Astrocyte of the hippocampus (primary cell): ENCODE data around the gene TIMM50.
"Not testable (repeated sequence)": the region's sequence is repeated elsewhere in the genome, so short reads cannot be mapped to it uniquely, and the experiment has no call there.

Experiments
- DNase-seq: peaks from one replicate; pipeline ENCODE4 v3.0.0; 2011; ENCODE audit warnings: low read depth, low spot score

The TIMM50 gene

DNA sequence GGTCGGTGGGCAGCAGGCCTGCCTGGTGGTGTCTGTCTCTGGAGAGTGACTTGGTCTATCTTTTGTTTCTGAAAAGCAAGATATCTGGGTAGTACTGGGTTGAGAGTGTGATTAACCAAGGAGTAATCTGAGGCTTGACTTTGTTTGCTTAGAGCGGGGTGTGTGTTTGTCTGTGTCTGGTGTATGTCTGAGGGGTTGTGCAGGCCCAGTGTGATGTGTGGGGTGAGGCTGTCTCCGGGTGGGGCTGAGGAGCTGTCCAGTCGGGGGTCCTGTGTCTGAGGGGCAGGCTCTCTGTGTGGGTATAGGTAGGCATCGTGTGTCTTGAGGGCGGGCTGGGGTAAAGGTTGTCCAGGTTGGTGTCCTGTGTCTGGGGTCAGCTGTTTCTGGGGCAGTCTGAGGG, 11.1 kb upstream of the TIMM50 start:
- no peak for DNase-seq

GRCh38 chr19:39470724-39471339, 9.8 kb upstream of the TIMM50 start:
- no peak for DNase-seq

GRCh38 chr19:39471756-39472536, 8.7 kb upstream of the TIMM50 start:
- no peak for DNase-seq

- DNase-seq = no peak
These were observed 7.7 kb upstream of the TIMM50 start for GRCh38 chr19:39472746-39473442.

GRCh38 chr19:39473443-39473960, 7.1 kb upstream of the TIMM50 start:
- no peak for DNase-seq

DNA sequence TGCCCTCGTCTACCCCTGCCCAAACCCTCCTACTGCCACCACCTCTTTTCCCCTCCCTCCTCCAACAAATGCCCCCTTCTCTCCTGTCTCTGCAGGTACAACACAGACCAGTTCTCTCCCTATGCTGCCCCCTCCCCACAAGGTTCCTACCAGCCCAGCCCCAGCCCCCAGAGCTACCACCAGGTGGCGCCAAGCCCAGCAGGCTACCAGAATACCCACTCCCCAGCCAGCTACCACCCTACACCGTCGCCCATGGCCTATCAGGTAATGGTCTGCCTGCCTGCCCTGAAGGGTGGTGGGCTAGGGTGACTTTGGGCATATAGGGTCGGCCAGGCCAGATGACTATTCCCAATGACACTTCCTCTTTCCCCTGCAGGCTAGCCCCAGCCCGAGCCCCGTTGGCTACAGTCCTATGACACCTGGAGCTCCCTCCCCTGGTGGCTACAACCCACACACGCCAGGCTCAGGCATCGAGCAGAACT, 6.5 kb upstream of the TIMM50 start:
- DNase-seq = peak; percentile 71

DNA sequence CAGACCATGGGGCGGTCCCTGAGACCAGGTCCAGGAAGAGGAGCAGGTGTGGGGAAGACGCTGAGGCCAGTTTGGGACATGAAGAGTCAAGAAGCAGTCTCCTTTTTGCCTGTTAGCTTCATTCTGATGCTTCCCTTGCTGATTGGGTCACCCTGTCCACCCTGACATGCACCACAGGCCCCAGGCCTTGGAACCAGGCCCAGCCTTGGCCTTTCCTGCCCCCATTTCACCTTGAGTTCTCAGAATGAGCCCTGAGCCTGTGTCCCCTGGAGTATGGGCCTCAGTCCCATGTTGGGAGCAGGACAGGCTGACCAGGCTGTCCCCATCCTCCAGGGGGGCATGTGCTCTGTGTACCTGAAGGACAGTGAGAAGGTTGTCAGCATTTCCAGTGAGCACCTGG, 4.9 kb upstream of the TIMM50 start:
- DNase-seq = no peak

DNA sequence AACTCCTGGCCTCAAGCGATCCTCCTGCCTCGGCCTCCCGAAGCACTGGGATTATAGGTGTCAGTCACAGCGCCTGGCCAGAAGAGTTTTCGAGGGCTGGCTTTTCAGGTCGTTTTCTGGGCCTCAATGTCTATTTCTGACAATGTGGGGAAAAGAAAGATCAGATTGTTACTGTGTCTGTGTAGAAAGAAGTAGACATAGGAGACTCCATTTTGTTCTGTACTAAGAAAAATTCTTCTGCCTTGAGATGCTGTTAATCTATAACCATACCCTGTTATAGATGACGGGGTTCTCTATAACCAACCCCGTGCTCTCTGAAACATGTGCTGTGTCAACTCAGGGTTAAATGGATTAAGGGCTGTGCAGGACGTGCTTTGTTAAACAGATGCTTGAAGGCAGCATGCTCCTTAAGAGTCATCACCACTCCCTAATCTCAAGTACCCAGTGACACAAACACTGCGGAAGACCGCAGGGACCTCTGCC, 1.3 kb upstream of the TIMM50 start:
- DNase-seq = not testable (repeated sequence)

- DNase-seq = no peak
These were observed 722 bp upstream of the TIMM50 start for GRCh38 chr19:39479916-39480315.

GRCh38 chr19:39481229-39481545, 549 bp downstream of the TIMM50 start:
- no peak for DNase-seq

DNA sequence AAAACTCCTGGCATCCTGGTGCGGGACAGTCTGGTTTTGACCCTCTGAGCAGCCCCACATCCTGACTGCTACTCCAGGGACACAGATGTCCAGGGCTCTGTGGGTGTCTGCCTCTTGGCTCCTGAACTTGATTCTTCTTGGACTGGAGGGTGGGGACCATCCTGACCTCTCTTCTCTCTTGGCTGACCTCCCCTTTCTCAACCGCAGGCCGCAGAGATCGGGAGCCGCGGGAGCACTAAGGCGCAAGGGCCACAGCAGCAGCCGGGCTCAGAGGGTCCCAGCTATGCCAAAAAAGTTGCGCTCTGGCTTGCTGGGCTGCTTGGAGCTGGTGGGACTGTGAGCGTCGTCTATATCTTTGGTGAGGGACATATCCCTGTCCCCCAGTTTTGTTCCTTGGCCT, 1.0 kb downstream of the TIMM50 start:
- no peak for DNase-seq

DNA sequence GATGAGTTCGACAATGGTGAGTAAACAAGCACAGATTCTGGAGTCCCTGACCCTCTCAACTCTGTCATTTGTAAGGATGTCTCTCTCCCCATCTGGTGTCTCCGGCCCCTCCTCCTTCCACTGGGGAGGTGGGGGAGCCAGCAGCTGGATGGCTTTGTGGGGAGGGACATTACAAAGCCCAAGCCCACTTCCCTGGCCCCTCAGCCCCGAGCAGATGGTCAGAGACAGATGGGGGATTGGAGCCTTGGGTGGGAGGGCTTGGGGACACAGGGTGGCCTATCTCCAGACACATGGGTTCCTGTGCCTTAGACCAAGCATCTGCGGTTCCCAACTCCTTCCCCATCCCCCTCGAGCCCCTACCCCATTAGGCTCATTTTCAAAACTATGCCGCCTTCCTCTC, 2.5 kb downstream of the TIMM50 start:
- no peak for DNase-seq

- DNase-seq = no peak
These were observed 9.1 kb downstream of the TIMM50 start for GRCh38 chr19:39489756-39490155.

DNA sequence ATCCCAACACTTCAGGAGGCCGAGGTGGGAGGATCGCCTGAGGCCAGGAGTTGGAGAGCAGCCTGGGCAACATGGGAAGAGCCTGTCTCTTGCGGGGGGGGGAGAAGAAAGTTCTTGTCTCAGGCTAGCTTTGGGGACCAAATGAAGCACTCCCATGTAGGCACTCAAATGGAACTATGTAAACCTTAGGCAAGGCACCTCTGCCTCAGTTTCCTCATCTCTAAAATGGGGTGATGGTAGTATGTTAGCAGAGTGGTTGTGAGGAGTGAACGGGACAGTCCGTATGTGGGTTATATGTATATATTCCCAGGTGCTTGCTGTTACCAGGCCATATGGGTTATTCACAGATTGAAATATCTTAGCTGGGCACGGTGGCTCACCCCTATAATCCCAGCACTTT, 11.6 kb downstream of the TIMM50 start:
- DNase-seq = no peak

- no peak for DNase-seq
These were observed 12.2 kb downstream of the TIMM50 start for GRCh38 chr19:39492788-39493187.

DNA sequence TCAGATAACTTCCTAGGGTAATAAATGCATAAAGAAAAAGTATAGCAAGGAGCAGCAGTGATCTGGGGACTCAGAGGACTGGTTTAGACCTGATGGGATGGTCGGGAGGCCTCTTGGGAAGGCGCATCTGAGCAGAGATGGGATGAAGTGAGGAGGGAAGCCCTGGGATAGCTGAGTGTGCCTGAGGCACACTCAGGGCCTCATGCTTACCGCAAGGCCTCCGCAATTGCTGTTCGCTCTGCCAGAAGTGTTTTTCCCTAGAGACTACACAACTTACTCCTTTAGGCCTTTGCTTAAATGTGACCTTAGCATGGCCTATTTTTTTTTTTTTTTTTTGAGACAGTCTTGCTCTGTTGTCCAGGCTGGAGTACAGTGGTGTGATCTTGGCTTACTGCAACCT, 14.0 kb downstream of the TIMM50 start:
- no peak for DNase-seq

DNA sequence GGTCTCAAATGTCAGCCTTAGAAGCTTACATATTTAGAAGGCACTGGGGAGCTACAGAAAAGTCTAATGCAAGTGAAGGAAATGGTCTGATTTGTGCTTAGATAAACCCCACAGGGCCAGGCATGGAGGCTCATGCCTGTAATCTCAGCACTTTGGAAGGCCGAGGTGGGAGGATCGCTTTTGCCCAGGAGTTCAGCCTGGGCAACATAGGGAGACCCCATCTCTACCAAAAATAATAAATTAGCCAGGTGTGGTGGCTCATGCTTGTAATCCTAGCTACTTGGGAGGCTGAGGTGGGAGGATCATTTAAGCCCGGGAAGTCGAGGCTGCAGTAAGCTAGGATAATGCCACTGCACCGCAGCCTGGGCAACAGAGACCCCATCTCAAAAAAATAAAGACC, 15.4 kb downstream of the TIMM50 start:
- DNase-seq = no peak

GRCh38 chr19:39497701-39497995, 17.0 kb downstream of the TIMM50 start:
- DNase-seq = no peak

DNA sequence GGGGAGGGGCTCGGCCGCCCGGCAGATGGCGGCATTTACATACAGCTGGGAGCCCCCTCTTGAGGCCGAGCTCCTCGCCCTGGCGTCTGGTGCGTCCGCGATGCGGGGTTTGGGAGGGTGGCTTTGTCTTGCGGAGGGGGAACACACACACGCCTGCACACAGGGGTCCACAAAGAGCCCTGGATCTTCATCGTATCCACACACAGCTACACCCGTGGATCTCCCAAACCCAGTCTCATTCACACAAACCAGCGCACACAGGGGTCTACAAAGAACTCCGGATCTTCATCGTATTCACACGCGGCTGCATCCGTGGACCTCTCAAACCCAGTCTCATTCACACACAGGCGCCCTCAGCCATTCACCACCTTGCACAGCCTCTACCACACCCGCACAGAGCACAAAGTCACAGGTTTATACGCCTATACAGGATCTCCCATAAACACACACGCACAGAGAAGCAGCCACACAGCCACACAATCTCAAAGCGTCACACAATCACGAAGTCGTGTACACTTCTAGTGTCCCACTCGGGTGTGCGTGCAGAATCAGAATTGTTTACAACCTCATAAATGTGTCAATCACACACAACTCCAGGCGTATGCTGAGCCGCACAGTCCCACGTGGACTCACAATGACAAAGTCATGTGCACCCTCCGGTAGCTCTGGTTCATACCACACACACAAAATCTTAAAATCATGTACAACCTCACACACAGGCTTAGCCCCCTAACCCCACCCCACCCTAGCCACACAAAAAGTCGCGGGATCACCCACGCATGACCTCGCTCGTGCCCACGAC, 17.6 kb downstream of the TIMM50 start:
- peak; percentile 53 for DNase-seq

DNA sequence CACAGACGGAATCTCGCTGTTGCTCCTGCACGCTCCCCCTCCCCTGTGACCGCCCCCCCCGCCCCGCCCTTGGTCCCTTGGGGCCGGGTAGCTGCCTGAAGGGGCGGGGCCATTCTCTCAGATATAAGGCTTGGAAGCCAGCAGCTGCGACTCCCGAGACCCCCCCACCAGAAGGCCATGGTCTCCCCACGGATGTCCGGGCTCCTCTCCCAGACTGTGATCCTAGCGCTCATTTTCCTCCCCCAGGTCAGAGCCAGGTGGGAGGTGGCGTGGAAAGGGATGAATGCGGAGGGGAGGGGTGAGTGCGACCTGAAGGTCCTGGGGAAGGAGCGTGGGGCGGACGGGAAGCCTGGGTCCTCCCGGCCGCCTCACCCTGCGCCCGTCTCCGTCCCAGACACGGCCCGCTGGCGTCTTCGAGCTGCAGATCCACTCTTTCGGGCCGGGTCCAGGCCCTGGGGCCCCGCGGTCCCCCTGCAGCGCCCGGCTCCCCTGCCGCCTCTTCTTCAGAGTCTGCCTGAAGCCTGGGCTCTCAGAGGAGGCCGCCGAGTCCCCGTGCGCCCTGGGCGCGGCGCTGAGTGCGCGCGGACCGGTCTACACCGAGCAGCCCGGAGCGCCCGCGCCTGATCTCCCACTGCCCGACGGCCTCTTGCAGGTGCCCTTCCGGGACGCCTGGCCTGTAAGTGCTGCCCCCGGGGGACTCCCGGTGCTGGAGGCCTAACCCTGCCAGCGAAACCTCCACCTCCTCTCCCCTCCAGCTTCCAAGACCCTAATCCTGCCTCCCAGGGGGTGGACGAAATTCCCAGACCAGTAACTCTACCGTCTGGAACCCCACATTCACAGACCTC, 18.4 kb downstream of the TIMM50 start, which contains the start of gene DLL3:
Gene DLL3, plus strand, starts transcription at position 150 of the 845 bp plus-strand sequence. Its CDS starts 28 bp downstream, at position 178.
- DNase-seq = peak; percentile 48

- no peak for DNase-seq
These were observed 19.3 kb downstream of the TIMM50 start for GRCh38 chr19:39499932-39500331.
